ENCODE data around the gene C17orf100.

C17orf100 gene

GRCh38 chr17:6651354-6651918 is at the start of gene C17orf100, which contains the start of gene MED31:
TSS of gene C17orf100 (plus strand) at chr17:6651762. CDS start at chr17:6651914, 152 bp downstream.
TSS of gene MED31 (minus strand) at chr17:6651605. CDS start at chr17:6651528, 77 bp downstream.
- peaks cover 29 to 36% of the 10 kb centered on the region in 2 experiments for H3K4me1 ChIP-seq (ENCODE audit: control insufficient read depth in 1 of 2, insufficient read depth in 1 of 2, low read depth in 1 of 2, low read length in 1 of 2)
- TF ChIP-seq CTCF (IDR thresholded peaks at IDR 0.05): peak; percentile 17
- peaks cover 47% of the 10 kb centered on the region for H3K27me3 ChIP-seq
- H3K27ac ChIP-seq: peak within 1 kb of the TSS; percentile 95
- no peaks in the 10 kb centered on the region for H3K9me3 ChIP-seq
- H3K4me3 ChIP-seq (ENCODE audit: low read depth in 1 of 2, low read length in 1 of 2): peak within 1 kb of the TSS; percentile 91 to 94
- peaks cover 23% of the 10 kb centered on the region for H3K36me3 ChIP-seq

- Histone ChIP-seq H3K9me3 (no peaks in the 10 kb centered on the region), H3K36me3 (peaks cover 21% of the 10 kb centered on the region), H3K4me1 (ENCODE audit: control insufficient read depth in 1 of 2, insufficient read depth in 1 of 2, low read depth in 1 of 2, low read length in 1 of 2) (peaks cover 27 to 31% of the 10 kb centered on the region in 2 experiments), H3K4me3 (ENCODE audit: low read depth in 1 of 2, low read length in 1 of 2) (no peak overlapping the region), H3K27ac (no peak overlapping the region), H3K27me3 (no peaks in the 10 kb centered on the region)
- TF ChIP-seq CTCF (IDR thresholded peaks at IDR 0.05): no peak
Observed at GRCh38 chr17:6602141-6602540, 49.4 kb upstream of the C17orf100 start.

GRCh38 chr17:6603744-6604325 is 47.7 kb upstream of the C17orf100 start:
- Histone ChIP-seq H3K4me1 (ENCODE audit: control insufficient read depth in 1 of 2, insufficient read depth in 1 of 2, low read depth in 1 of 2, low read length in 1 of 2) (peaks cover 15 to 17% of the 10 kb centered on the region in 2 experiments), H3K27me3 (no peaks in the 10 kb centered on the region), H3K27ac (no peak overlapping the region), H3K9me3 (no peaks in the 10 kb centered on the region), H3K4me3 (ENCODE audit: low read depth in 1 of 2, low read length in 1 of 2) (no peak overlapping the region), H3K36me3 (peaks cover 38% of the 10 kb centered on the region)
- no peak for TF ChIP-seq CTCF (IDR thresholded peaks at IDR 0.05)

- Histone ChIP-seq H3K27me3 (no peaks in the 10 kb centered on the region), H3K27ac (no peak overlapping the region), H3K9me3 (no peaks in the 10 kb centered on the region), H3K4me1 (ENCODE audit: control insufficient read depth in 1 of 2, insufficient read depth in 1 of 2, low read depth in 1 of 2, low read length in 1 of 2) (peaks cover 2 to 4% of the 10 kb centered on the region in 2 experiments), H3K4me3 (ENCODE audit: low read depth in 1 of 2, low read length in 1 of 2) (no peak overlapping the region), H3K36me3 (peaks cover 50% of the 10 kb centered on the region)
- no peak for TF ChIP-seq CTCF (IDR thresholded peaks at IDR 0.05)
Observed at GRCh38 chr17:6605142-6605541, 46.4 kb upstream of the C17orf100 start.

GRCh38 chr17:6608321-6608720 is 43.2 kb upstream of the C17orf100 start:
- no peak overlapping the region for H3K27ac ChIP-seq
- no peaks in the 10 kb centered on the region for H3K9me3 ChIP-seq
- peaks cover 55% of the 10 kb centered on the region for H3K36me3 ChIP-seq
- H3K4me1 ChIP-seq (ENCODE audit: control insufficient read depth in 1 of 2, insufficient read depth in 1 of 2, low read depth in 1 of 2, low read length in 1 of 2): no peaks in the 10 kb centered on the region
- no peak overlapping the region for H3K4me3 ChIP-seq (ENCODE audit: low read depth in 1 of 2, low read length in 1 of 2)
- TF ChIP-seq CTCF (IDR thresholded peaks at IDR 0.05): no peak
- H3K27me3 ChIP-seq: no peaks in the 10 kb centered on the region
